Stimulated activated CD4-positive, alpha-beta T cell treated with anti-CD3 and anti-CD28 coated beads, Interleukin-1b, Interleukin-23, amount 100 ng/mL, for 4 hours (primary cell): ENCODE measurements around the gene ABCA1.

Experiments used
- DNase-seq, 2 donors: peaks; one replicate each; pipeline ENCODE4 v3.0.0-alpha.2; 2020; ENCODE audit warnings: low read depth in 2 of 2

ABCA1 gene

GRCh38 chr9:104765138-104765537, 162.8 kb downstream of the ABCA1 start:
- DNase-seq: no peak

DNA sequence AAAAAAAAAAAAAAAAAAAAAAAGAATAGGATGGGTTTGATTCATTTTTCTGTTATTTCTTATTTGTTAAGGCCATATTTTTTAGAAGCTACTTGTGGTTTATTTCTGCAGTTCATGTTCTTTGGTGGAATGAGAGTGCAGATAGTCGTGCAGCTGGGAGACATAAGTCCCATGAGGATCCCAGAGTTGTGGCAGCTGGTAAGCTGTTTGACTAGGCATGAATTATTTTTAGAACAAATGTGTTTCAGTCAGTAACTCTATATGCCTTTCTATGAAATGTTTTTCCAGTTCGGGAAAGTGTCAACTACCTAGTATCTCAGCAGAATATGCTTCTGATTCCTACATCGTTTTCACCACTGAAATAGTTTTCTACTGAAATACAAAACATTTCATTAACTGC, 169.0 kb downstream of the ABCA1 start:
- no peak for DNase-seq

GRCh38 chr9:104750185-104750767, 177.7 kb downstream of the ABCA1 start:
- no peak for DNase-seq

DNA sequence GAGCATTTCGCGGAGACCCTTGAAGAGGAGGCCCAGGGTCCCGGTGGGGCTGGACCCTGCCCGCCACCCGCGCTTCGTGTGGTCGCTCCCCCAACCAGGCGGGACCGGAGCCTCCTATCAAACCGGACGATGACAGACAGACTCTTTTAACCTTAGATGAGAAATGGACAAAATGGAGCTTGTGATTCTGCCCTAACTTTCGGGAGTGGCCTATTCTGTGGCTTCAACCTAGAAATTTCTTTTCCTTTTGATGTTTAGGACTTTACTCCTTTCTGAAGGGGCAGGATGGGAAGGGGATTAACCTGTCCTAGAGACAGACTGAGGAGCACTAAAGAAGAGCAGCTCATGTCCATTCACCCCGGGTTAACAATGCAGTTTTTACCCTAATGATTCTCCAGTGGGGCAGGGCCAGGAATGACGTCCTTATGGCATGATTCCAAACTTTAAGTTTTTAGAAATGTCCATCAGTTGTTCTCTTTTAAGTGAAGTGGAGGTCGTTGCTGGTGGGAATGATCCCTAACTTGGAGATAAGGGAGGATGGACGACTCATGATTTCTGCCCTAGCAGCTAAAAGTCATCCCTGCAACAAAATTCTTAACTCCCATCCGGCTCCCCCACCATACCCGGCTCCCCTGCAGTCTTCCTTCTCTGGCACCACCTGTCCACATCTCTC, 179.5 kb downstream of the ABCA1 start:
- DNase-seq: no peak

DNA sequence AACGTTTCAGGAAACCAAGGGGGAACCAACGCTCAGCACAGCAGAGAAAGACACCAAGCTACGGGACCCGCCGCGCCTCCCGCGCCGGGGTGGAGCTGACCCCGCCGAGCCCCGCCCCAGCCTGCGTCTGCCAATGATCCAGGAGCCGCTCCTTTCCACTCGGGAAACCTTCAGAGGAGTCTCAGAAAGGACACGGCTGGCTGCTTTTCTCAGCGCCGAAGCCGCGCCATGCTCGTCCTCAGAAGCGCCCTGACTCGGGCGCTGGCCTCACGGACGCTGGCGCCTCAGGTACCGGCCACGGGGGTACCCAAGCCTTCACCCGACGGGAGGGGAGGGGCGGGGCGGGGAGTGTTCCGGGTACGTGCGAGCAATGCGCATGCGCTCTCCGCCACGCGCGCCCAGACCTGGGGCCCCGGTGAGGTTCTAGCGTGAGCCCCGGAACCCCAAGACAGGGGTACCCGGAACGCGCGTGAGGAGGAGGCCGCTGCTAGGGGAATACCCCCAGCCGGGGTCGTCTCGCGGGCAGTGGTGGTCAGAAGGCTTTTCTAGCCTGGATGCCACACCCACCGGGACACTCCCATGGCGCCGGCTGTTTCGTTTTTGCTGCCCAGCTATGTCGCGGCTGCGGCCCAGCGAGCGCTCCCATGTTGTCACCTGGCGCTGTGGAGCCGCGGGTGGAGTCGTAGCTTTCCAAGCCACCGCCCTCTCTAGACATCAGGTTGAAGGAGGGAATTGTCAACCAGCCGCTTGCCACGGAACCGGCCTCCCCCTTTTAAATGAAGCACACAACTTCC, 180.2 kb downstream of the ABCA1 start, which contains the start of gene NIPSNAP3A:
NIPSNAP3A (plus strand) TSS at position 119 of the 794 bp plus-strand sequence; CDS start at position 229, 110 bp downstream.
- peak; percentile 84 to 85 for DNase-seq

GRCh38 chr9:104747245-104747564, 180.8 kb downstream of the ABCA1 start:
- no peak for DNase-seq

- DNase-seq: no peak
Observed at GRCh38 chr9:104746798-104747197, 181.2 kb downstream of the ABCA1 start.

DNA sequence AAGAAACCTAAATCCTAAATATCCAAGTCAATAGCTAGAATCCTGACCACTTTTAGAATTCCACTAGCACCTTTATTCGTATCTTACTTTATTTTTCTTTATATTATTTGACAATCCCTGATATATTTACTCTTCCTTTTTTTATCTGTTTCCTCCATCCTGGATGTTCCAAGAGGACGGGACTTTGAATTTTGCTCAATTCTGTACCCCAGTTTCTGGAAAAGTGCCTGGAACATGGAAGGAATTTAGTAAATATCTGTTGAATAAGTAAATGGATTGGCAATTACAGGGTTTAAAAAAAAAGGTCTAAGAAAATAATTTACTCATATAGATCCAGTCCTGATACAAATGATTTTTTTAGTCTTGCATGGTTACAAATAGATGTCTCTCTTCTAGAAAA, 181.7 kb downstream of the ABCA1 start:
- DNase-seq: no peak

GRCh38 chr9:104745852-104746251, 182.1 kb downstream of the ABCA1 start:
- no peak for DNase-seq

DNA sequence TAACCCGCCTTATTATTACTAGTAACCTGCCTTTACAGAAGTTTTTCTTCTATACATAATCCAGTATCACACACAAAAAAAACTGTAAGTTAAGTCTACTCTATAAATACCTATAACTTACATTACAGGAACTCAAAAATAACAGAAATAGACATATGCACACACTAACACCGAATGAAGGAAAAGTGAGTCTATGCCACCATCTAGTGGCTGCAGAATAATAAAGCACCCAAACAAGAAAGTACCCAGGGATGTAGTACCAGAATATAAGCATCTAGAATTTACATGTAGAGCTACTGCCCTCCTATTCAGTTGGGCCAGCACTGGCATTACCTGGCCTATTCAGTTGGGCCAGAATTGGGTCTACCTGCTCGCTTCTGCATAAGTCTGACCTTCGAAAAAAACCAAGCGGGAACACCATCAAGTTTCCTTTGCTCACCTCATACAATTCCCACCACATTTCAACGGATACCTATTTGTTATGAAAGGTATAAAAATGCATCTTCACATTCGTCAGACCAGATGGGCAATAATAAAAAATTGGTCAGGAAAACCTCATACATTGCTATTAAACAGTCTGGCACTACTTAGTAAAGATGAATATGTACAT, 184.5 kb downstream of the ABCA1 start:
- DNase-seq: peak in 1 of 2 donors; percentile 25

DNA sequence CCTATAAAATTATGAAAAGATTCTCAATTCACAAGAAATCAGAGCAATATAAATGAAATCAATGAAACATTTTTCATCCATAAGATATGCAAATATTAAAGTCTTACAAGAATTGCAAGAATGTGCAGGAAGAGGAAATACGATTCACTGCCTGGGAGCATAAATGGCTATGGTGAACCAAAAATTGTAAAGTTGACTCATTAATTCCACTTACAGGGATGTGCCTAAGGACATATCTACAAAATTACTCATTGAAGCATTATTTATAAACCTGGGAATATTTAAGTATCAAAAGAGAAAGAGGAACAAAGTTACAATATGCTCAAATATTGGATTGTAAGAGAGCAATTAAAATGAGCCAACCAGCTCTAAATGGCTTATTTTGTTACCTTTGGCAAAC, 187.3 kb downstream of the ABCA1 start:
- no peak for DNase-seq

- no peak for DNase-seq
Observed at GRCh38 chr9:104738452-104738851, 189.5 kb downstream of the ABCA1 start.
